GM21526 (cell line): ENCODE data around the gene LAMP5.

Experiments used
- ATAC-seq: cut with Tn5 transposase; IDR thresholded peaks from one replicate; pipeline ENCODE4 v1.9.1; 2021; ENCODE audit warnings: moderate library complexity; ENCODE audit not compliant: unreplicated experiment, low FRiP score

LAMP5 gene

DNA sequence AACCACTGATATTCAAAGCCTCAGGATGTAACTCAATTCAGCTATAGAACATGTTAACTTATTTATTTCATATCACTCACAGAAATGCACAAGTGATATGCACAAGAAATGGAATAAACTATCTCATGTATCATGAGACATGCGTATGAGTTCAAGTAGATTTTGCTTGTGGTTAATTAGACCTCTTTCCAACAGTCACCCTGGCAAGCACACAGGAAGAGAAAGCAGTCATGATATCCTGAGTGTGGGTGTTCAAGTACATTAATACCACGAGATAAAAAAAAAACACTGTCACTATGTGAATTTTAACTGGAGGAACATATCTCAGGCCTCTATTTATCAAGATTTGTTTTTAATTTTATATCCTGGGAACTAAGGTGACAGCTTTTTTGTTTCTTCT is 64.2 kb downstream of the LAMP5 start:
- no peak for ATAC-seq
